Smooth muscle cell (in vitro differentiated cells): Measurements from ENCODE around the gene TBC1D8. TPM values are rescaled to one million over a fixed set of nuclear protein-coding genes. Genes with fewer than 3 reads are reported as not detected.

Experiments
- DNase-seq: peaks from one replicate; lab custom pipeline; 2025; ENCODE audit not compliant: unreplicated experiment; lab: John Stamatoyannopoulos, UW
- H2AFZ ChIP-seq: fragments of 200-600 bp; sonication (generic); 2 replicates; pipeline ENCODE4 v1.6.0; 2016; ENCODE audit warnings: antibody characterized with exemption, low read depth, mild to moderate bottlenecking
- H3F3A ChIP-seq: fragments of 200-600 bp; sonication (generic); 2 replicates; pipeline ENCODE4 v1.6.0; 2017; ENCODE audit warnings: antibody characterized with exemption, low read depth
- H3K27ac ChIP-seq: fragments of 200-600 bp; sonication (generic); 2 replicates; pipeline ENCODE4 v1.5.1; 2016; ENCODE audit warnings: low read depth, mild to moderate bottlenecking
- H3K27me3 ChIP-seq: fragments of 200-600 bp; sonication (generic); 2 replicates; pipeline ENCODE4 v1.6.1; 2016; ENCODE audit warnings: low read depth, mild to moderate bottlenecking
- H3K36me3 ChIP-seq: fragments of 200-600 bp; sonication (generic); 2 replicates; pipeline ENCODE4 v1.5.1; 2016; ENCODE audit warnings: low read depth
- H3K4me1 ChIP-seq: fragments of 200-600 bp; sonication (generic); 2 replicates; pipeline ENCODE4 v1.5.1; 2016; ENCODE audit warnings: low read depth
- H3K4me2 ChIP-seq: fragments of 200-600 bp; sonication (generic); 2 replicates; pipeline ENCODE4 v1.6.0; 2016; ENCODE audit warnings: mild to moderate bottlenecking
- H3K4me3 ChIP-seq: fragments of 200-600 bp; sonication (generic); 2 replicates; pipeline ENCODE4 v1.5.1; 2016; ENCODE audit warnings: mild to moderate bottlenecking
- H3K79me2 ChIP-seq: fragments of 200-600 bp; sonication (generic); 2 replicates; pipeline ENCODE4 v1.6.0; 2016; ENCODE audit warnings: low read depth, mild to moderate bottlenecking
- H3K9ac ChIP-seq: fragments of 200-600 bp; sonication (generic); 2 replicates; pipeline ENCODE4 v1.6.0; 2016; ENCODE audit warnings: low read depth
- H3K9me3 ChIP-seq: fragments of 200-600 bp; sonication (generic); replicated peaks from 2 replicates; pipeline ENCODE4 v1.5.1; 2016; ENCODE audit warnings: low read depth
- H4K20me1 ChIP-seq: fragments of 200-600 bp; sonication (generic); 2 replicates; pipeline ENCODE4 v1.6.0; 2016; ENCODE audit warnings: low read depth
- CTCF ChIP-seq: fragments of 200-600 bp; sonication (generic); IDR thresholded peaks from 2 replicates; pipeline ENCODE4 v1.5.1; 2017; ENCODE audit warnings: borderline replicate concordance, mild to moderate bottlenecking, antibody characterized with exemption; ENCODE audit not compliant: insufficient read depth, poor library complexity, severe bottlenecking
- WGBS: methylation state at CpG from one replicate; pipeline ENCODE4 v1.1.7; 2016; ENCODE audit warnings: low lambda C conversion rate; 5-methylcytosine and 5-hydroxymethylcytosine counted together
- polyA plus RNA-seq: library from polyadenylated mRNA; unstranded; fragments of >200 nt; fragmentation: Nextera tagmentation; extraction: Ambion mirVana; gene quantifications from 2 replicates; pipeline ENCODE4 v1.2.1, GENCODE V29; 2016
- total RNA-seq: library from RNA; depleted of rRNA; stranded (reverse); fragments of >200 nt; gene quantifications from 2 replicates; pipeline ENCODE4 v1.2.3, GENCODE V29; 2014

TBC1D8 gene
- total and polyA plus RNA-seq, 2 experiments from 2014 or later = 0.89 to 15.1 TPM

GRCh38 chr2:101083613-101084012 lies 67.6 kb downstream of the TBC1D8 start:
- H4K20me1 ChIP-seq = no peaks in the 10 kb centered on the region
- H3K79me2 ChIP-seq = no peaks in the 10 kb centered on the region
- no peak overlapping the region for H3K9ac ChIP-seq
- no peaks in the 10 kb centered on the region for H3K27me3 ChIP-seq
- H3K4me3 ChIP-seq = no peak overlapping the region
- H3K9me3 ChIP-seq = no peaks in the 10 kb centered on the region
- no peaks in the 10 kb centered on the region for H3K4me1 ChIP-seq
- DNase-seq = no peak
- no peak overlapping the region for H3K4me2 ChIP-seq
- WGBS = 88% methylated on average over 2 of the region's 2 CpGs
- no peak for TF ChIP-seq CTCF
- no peaks in the 10 kb centered on the region for H3F3A ChIP-seq
- no peak overlapping the region for H3K27ac ChIP-seq
- no peaks in the 10 kb centered on the region for H3K36me3 ChIP-seq
- H2AFZ ChIP-seq = no peak overlapping the region

DNA sequence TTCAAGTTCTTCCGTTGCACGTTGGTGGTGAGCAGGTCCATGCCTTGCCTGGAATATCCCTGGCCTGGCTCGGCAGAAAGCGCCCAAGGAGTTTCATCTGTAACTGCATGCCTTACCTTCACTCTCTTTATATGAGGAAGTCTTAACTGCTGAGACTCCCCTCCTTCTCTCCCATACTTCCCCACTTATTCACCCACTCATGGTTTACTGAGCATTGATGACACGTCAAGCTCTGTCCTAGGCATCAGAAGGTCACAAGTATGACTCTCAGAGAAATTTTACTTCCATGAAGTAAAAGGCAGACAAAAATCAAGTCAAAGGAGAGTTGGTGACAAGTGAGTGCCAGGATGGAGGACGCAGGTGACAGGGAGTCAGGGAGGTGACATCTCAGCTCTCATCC lies 68.2 kb downstream of the TBC1D8 start:
- Histone ChIP-seq H3K4me3 (no peak overlapping the region), H4K20me1 (no peaks in the 10 kb centered on the region), H3F3A (no peaks in the 10 kb centered on the region), H3K79me2 (no peaks in the 10 kb centered on the region), H3K27ac (no peak overlapping the region), H3K27me3 (no peaks in the 10 kb centered on the region), H3K4me1 (no peaks in the 10 kb centered on the region), H3K9me3 (no peaks in the 10 kb centered on the region), H3K4me2 (no peak overlapping the region), H3K9ac (no peak overlapping the region), H2AFZ (no peak overlapping the region), H3K36me3 (no peaks in the 10 kb centered on the region)
- no peak for TF ChIP-seq CTCF
- no peak for DNase-seq
- 94% methylated on average over 6 of the region's 6 CpGs for WGBS

DNA sequence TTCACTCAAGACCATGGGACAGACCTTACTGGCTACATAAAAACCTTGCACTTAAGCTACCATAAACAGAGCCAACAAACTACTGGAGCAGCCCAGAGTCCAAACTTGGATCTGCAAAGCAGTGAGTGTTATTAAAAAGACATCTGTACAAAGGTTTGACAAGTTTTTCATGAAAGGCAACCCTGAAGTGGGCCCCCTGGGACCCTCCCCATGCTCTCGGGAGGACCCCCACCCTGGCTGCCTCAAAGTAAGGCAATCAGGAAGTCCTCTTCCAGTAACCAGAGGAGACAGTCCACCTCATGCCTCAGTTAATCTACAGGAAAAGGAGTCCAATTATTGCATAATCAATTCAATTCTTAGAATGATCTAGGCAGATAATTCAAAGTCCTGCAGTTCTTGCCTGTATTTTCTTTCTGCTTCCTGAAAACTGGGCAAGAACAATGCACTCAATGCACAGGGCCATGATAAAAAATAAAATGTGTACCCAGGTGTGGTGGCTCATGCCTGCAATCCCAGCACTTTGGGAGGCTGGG lies 69.7 kb downstream of the TBC1D8 start:
- Histone ChIP-seq H3K4me3 (no peak overlapping the region), H3K9me3 (no peaks in the 10 kb centered on the region), H3K4me1 (no peaks in the 10 kb centered on the region), H3K27me3 (no peaks in the 10 kb centered on the region), H4K20me1 (no peaks in the 10 kb centered on the region), H3K36me3 (no peaks in the 10 kb centered on the region), H2AFZ (no peak overlapping the region), H3K9ac (no peak overlapping the region), H3K79me2 (no peaks in the 10 kb centered on the region), H3K4me2 (no peak overlapping the region), H3K27ac (no peak overlapping the region), H3F3A (no peaks in the 10 kb centered on the region)
- WGBS = 100% methylated on average over 1 of the region's 1 CpG
- DNase-seq = no peak
- no peak for TF ChIP-seq CTCF
